GM10248 (cell line): ENCODE measurements around the gene SSB.

Source experiments
- CTCF ChIA-PET: fragments of 300-600 bp; sonication (Branson Sonifier 250); formaldehyde crosslinking; extraction: SDS; loops from one replicate; lab custom pipeline; 2021; ENCODE audit warnings: antibody characterized with exemption; lab: Yijun Ruan, JAX
- POLR2A ChIA-PET: fragments of 350-650 bp; sonication (Branson Sonifier 250); formaldehyde crosslinking; extraction: SDS; loops from one replicate; lab custom pipeline; 2020; ENCODE audit warnings: antibody characterized with exemption; lab: Yijun Ruan, JAX
- DNase-seq: peaks from one replicate; pipeline ENCODE4 v3.0.0; 2012; ENCODE audit errors: extremely low spot score
- CTCF ChIP-seq: IDR thresholded peaks from 2 replicates; pipeline ENCODE4 v1.5.1; 2012; ENCODE audit warnings: mild to moderate bottlenecking, low read depth; ENCODE audit errors: extremely low read depth, missing control alignments, control extremely low read depth

The SSB gene

DNA sequence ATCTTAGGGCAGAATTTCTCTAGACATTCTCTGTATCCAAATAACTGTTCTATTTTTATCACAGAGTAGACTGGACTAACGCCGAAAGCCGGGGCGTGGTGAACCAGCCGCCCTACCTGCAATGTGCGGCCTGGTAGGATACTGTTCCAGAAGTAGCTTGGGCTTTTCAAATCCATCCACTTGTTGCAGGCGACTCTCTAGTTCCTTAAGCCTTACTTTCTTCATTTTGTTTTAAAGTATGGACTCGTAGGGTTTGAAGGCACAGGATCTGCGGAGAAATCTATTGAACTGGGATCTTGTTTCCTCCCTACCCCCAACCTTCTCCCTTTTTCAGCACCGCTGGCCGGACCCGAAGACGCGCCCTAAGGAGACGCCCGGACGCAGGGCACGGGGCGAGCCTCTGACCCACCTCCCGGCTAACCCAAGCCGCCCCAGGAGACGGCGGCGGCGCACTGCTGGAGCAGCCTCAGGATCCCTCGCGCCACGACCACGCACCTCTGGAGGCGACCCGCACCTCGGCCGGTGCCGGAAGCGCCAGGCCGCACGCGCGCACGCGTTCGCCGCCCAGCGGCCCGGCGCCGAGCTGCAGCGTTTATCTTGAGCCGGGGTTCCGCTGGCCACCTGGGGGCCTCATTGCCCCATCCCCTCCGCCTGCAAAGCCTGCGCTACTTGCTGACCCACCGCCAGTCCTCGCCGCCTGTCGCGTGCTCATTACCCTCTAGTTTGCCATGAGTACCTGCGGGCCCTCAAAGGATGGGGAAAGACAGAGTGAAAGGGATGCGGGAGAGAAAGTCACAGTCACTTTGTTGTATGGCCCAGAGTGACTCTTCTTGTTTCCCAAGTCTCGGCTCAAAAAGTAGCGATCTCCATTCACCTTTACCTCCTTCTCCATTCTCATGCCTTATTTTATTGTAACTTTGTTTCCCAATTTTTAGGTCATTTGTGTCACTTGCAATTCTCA, 26.0 kb downstream of the SSB start, which contains the start of gene METTL5:
Gene METTL5 (minus strand): TSS at position 533 of the 961 bp plus-strand sequence. CDS start 308 bp downstream, at position 225.
- ChIA-PET CTCF (interaction anchor here (0.6 to 2.9 kb wide), 22 partner anchors 8 to 354 kb away, joined by 3 to 21 read pairs (median 4); no protein-coding TSS in a partner anchor), POLR2A (interaction anchor here (0.6 kb wide), 1 partner anchor 80 kb away, joined by 3 read pairs; no protein-coding TSS in a partner anchor)
- DNase-seq = peak; percentile 88
- peak; percentile 100 for TF ChIP-seq CTCF

- DNase-seq = peak; percentile 97
- no peak for TF ChIP-seq CTCF
- POLR2A ChIA-PET = interaction anchor here (0.6 to 0.8 kb wide), 3 partner anchors 16 to 194 kb away, joined by 4 to 5 read pairs (median 5); no protein-coding TSS in a partner anchor
- CTCF ChIA-PET = interaction anchor here (0.9 to 2.0 kb wide), 9 partner anchors 9 to 101 kb away, joined by 3 to 5 read pairs (median 4); no protein-coding TSS in a partner anchor
Observed at GRCh38 chr2:169827272-169828140, 28.8 kb downstream of the SSB start, which contains the start of gene UBR3. TSS of gene UBR3 (plus strand) at chr2:169827454. CDS start at chr2:169827508, 54 bp downstream.

DNA sequence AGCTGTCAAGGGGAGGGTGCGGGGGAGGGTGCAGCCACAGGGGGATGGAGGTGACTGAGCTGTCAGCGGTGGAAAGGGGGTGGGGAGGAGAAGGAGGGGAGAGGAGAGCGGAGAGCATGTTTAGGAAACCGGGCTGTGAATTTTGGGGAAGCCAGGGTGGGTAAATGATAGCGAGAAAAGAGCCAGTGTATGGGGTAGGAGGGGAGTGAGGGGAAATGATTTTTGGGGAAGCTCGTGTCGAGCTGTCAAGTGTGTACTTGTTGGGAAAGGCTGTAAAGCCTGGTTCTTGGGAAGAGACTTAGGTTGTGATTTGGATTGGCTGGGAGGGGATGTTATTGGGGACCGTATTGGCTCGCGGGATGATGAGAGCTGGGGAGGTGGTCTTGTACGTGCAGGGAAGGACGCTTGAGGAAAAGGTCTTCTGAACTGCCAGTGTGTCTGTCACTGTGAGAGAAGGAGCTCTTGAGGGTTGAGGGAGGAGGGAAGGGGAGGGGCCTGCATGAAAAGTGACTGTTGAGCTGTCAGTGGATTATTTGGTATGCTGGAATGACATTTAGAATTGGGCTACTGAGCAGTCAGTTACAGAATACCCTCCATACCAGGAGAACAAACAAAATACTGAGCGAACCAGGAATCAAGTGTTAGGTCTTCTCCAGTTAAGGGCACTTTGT, 29.6 kb downstream of the SSB start:
- CTCF ChIA-PET = interaction anchor here (0.6 to 1.7 kb wide), 6 partner anchors 10 to 100 kb away, joined by 3 to 5 read pairs (median 4); no protein-coding TSS in a partner anchor
- DNase-seq = peak; percentile 73
- no peak for TF ChIP-seq CTCF
- POLR2A ChIA-PET = interaction anchor here (0.7 to 1.0 kb wide), 2 partner anchors 30 to 195 kb away, joined by 3 to 5 read pairs; partner anchors contain the start of gene SSB

DNA sequence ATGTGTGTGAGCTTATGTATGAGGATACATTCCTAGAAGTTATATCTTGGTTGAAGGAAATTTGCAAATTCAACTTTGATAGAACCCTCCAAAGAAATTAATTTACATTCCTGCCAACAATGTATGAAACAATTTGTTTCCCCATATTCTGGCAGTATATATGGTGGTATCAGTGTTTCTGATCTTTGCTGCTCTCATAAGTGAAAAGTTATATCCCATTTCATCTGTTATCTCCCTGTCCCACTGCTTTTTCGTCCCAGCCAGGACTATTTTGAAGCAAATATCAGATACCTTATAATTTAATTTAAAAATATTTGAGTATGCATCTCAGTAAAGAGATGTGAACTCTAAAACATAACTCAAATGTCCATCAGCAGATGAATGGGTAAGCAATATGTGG, 35.7 kb downstream of the SSB start:
- TF ChIP-seq CTCF = no peak
- DNase-seq = no peak
- ChIA-PET CTCF (interaction anchor here (0.8 to 1.1 kb wide), 4 partner anchors 8 to 16 kb away, joined by 3 to 5 read pairs (median 4); partner anchors contain the start of gene METTL5), POLR2A (no interaction called here)

GRCh38 chr2:169838743-169839489, 40.2 kb downstream of the SSB start:
- no peak for DNase-seq
- ChIA-PET POLR2A (no interaction called here), CTCF (interaction anchor here (0.6 kb wide), 1 partner anchor 70 kb away, joined by 3 read pairs; no protein-coding TSS in a partner anchor)
- no peak for TF ChIP-seq CTCF
